Bronchial epithelial cell (primary cell): Measurements from ENCODE around the gene VWA8. TPM values are rescaled to one million over a fixed set of nuclear protein-coding genes. Genes with fewer than 3 reads are reported as not detected.
A peak's percentile ranks its signal among the peaks of the same experiment; 100 is the strongest.

Experiments
- DNase-seq: peaks from one replicate; pipeline ENCODE4 v3.0.0-alpha.2; 2010; ENCODE audit warnings: low read depth
- FAIRE-seq: peaks from 2 replicates; lab custom pipeline; 2011; peaks lifted over from hg19 to GRCh38; lab: Jason Lieb, UNC
- H3K27me3 ChIP-seq: 2 replicates; pipeline ENCODE4 v1.5.1; 2011; ENCODE audit warnings: low read length; ENCODE audit not compliant: control insufficient read depth, insufficient read depth
- H3K36me3 ChIP-seq: 2 replicates; pipeline ENCODE4 v1.5.1; 2011; ENCODE audit warnings: low read length; ENCODE audit not compliant: control insufficient read depth, insufficient read depth
- H3K4me3 ChIP-seq: 2 replicates; pipeline ENCODE4 v1.5.1; 2011; ENCODE audit warnings: mild to moderate bottlenecking, low read depth, low read length, control low read depth
- total RNA-seq: library from RNA; depleted of rRNA; stranded (reverse); fragments of >200 nt; gene quantifications from 2 replicates; pipeline ENCODE4 v1.2.1, GENCODE V29; 2014
- TF ChIP-seq, protein P1 (sequence below): IDR thresholded peaks from 2 replicates; pipeline ENCODE4 v1.5.1; 2011; ENCODE audit warnings: mild to moderate bottlenecking, moderate library complexity, low read length, control low read depth, inconsistent platforms; ENCODE audit not compliant: insufficient read depth, severe bottlenecking

VWA8 gene
- total RNA-seq, 1 donor from 2014 or later: 17.1 TPM

DNA sequence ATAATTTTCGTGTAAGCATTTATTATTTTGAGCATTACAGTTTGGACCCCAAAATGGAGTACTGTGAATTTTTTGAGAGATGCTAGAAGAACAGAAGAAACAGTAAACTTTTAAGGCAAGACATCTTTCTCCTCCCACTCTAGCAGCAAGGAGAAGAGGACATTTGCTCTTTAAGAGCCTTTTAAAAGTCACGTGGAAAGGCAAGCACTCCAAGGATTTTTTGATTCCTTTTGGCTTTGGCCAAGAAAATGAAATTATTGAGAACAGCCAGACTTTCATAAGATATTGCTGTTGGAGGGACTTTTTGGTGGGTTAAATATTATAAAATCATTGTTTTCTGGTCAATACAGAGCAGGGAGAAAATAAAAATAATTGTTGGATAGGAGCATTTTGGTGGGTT lies 393.5 kb downstream of the VWA8 start:
- FAIRE-seq: no peak
- H3K4me3 ChIP-seq: no peak overlapping the region
- no peak for DNase-seq
- H3K27me3 ChIP-seq: no peaks in the 10 kb centered on the region
- TF ChIP-seq, protein P1, sequence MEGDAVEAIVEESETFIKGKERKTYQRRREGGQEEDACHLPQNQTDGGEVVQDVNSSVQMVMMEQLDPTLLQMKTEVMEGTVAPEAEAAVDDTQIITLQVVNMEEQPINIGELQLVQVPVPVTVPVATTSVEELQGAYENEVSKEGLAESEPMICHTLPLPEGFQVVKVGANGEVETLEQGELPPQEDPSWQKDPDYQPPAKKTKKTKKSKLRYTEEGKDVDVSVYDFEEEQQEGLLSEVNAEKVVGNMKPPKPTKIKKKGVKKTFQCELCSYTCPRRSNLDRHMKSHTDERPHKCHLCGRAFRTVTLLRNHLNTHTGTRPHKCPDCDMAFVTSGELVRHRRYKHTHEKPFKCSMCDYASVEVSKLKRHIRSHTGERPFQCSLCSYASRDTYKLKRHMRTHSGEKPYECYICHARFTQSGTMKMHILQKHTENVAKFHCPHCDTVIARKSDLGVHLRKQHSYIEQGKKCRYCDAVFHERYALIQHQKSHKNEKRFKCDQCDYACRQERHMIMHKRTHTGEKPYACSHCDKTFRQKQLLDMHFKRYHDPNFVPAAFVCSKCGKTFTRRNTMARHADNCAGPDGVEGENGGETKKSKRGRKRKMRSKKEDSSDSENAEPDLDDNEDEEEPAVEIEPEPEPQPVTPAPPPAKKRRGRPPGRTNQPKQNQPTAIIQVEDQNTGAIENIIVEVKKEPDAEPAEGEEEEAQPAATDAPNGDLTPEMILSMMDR: no peak
- no peaks in the 10 kb centered on the region for H3K36me3 ChIP-seq

DNA sequence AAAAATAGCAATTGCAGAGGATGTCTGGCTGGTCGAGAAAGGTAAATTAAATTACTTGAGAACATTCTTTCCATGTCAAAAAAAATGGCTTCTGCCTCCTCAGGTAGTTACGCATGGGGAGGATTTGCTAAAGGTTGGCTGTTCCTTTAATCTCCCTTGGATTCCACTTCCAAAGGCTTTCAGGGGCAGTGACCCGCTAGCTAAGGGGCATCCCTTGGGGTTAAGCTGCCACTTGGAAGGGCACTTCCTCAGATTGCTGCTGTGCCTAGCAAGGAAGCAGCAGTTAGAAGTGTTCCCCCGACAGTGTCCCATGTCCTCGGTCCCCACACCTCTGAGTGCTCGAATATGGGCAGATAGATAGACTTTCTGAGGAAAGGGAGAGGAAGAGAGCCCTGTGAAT lies 395.1 kb downstream of the VWA8 start:
- FAIRE-seq: no peak
- Histone ChIP-seq H3K27me3 (no peaks in the 10 kb centered on the region), H3K4me3 (no peak overlapping the region), H3K36me3 (no peaks in the 10 kb centered on the region)
- no peak for DNase-seq
- TF ChIP-seq, protein P1: no peak

DNA sequence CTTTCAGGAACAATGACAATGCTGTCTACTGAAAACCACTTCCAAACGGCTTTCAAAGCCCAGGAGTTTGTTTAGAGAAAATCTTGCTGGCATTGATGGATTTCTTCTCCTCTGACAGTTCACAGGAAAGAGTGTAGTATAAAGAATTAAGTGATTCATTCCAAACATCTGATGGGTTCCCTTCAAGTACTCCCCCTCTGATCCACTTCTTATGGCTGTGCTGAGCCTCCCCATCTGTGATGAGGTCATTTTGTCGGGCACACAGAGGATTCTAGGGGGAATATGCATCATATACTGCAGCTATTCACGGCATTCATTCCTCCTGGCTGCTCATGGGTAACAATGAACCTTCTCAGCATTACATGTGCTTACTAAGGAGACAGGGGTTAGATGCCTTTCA lies 395.7 kb downstream of the VWA8 start:
- H3K36me3 ChIP-seq: no peaks in the 10 kb centered on the region
- H3K27me3 ChIP-seq: no peaks in the 10 kb centered on the region
- DNase-seq (no peak), FAIRE-seq (no peak)
- no peak overlapping the region for H3K4me3 ChIP-seq
- TF ChIP-seq, protein P1: no peak

DNA sequence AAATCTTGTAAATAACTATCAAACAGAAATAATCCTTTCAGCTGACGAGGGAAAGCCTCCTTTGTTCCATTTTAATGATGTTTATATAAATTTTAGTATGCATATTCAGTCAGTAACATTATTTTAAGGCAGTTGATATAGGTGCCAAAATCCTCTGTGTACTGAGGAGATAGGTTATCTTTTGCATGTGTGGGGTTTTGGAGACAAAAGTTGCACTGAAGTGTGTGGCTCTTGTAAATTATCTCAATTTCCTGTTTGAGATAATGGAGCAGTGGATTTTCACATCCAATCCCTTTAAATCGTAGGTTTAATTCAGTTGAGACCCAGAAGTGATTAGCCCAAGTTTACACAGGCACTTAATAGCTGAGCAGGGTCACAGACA lies 396.9 kb downstream of the VWA8 start:
- Histone ChIP-seq H3K36me3 (no peaks in the 10 kb centered on the region), H3K27me3 (no peaks in the 10 kb centered on the region), H3K4me3 (no peak overlapping the region)
- FAIRE-seq: no peak
- TF ChIP-seq, protein P1: no peak
- no peak for DNase-seq

DNA sequence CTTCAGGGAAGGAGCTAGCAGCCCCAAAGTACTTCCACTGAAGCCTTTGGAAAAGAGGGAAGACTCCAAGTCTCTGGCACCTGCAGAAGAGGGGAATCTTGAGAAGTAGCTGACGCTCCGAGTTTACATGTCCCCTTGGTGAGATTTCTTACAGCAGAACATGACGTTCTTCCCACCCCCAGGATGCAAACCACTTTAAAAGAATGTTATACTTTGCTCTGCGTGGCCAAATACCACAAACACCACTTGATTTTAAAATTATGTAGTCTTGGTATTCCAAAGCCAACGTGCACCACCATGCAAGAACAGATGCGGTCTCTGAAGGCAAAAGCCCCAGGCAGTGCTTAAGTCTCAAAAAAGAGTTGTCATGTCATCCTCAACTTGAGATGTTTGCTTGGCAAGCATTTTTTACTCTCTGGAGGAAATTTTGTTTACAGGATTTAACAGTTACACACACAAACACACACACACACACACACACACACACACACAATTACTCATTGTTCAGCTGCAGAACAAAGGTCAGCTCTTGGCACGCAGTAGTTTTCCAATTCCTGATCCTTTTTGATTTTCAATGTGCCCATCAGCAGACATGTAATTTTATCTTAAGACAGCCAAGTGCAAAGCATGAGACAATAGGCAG lies 397.4 kb downstream of the VWA8 start:
- no peak for FAIRE-seq

More for the DNA sequence above, 397.4 kb downstream of the VWA8 start:
- Histone ChIP-seq H3K27me3 (no peaks in the 10 kb centered on the region), H3K4me3 (no peak overlapping the region), H3K36me3 (no peaks in the 10 kb centered on the region)
- DNase-seq: peak; percentile 29
- TF ChIP-seq, protein P1: no peak
